Trophoblast cell (in vitro differentiated cells and primary cell): Measurements from ENCODE around the gene MAP3K1.

Source experiments
- DNase-seq, 2 donors: peaks; one replicate each; pipeline ENCODE4 v3.0.0-alpha.2; 2016
- H2AFZ ChIP-seq: 2 replicates; pipeline ENCODE4 v1.6.1; 2013; ENCODE audit warnings: low read length, moderate library complexity, mild to moderate bottlenecking; ENCODE audit not compliant: insufficient read depth, poor library complexity
- H2AK5ac ChIP-seq: 2 replicates; pipeline ENCODE4 v1.6.1; 2013; ENCODE audit warnings: mild to moderate bottlenecking, low read length
- H2BK120ac ChIP-seq: 2 replicates; pipeline ENCODE4 v1.6.1; 2013; ENCODE audit warnings: low read length, mild to moderate bottlenecking, moderate library complexity; ENCODE audit not compliant: insufficient read depth, poor library complexity
- H2BK12ac ChIP-seq: 2 replicates; pipeline ENCODE4 v1.6.1; 2013; ENCODE audit warnings: mild to moderate bottlenecking, low read length, moderate library complexity
- H2BK5ac ChIP-seq: 2 replicates; pipeline ENCODE4 v1.6.1; 2013; ENCODE audit warnings: low read length, low read depth, moderate library complexity, mild to moderate bottlenecking; ENCODE audit not compliant: poor library complexity
- H3K14ac ChIP-seq: 2 replicates; pipeline ENCODE4 v1.6.1; 2013; ENCODE audit warnings: mild to moderate bottlenecking, low read length
- H3K18ac ChIP-seq: 2 replicates; pipeline ENCODE4 v1.6.1; 2013; ENCODE audit warnings: mild to moderate bottlenecking, low read length
- H3K23ac ChIP-seq: 2 replicates; pipeline ENCODE4 v1.6.1; 2013; ENCODE audit warnings: low read length
- H3K27ac ChIP-seq: 2 replicates; pipeline ENCODE4 v1.5.1; 2013; ENCODE audit warnings: low read depth, mild to moderate bottlenecking, inconsistent platforms, low read length, moderate library complexity
- H3K27me3 ChIP-seq: 2 replicates; pipeline ENCODE4 v1.6.1; 2013; ENCODE audit warnings: inconsistent platforms, mild to moderate bottlenecking, low read length, moderate library complexity; ENCODE audit not compliant: insufficient read depth
- H3K36me3 ChIP-seq, 2 experiments: 1 replicate in 1 of 2; 2 replicates in 1 of 2; pipeline ENCODE4 v1.6.1; 2013; ENCODE audit warnings: low read length in 2 of 2, mild to moderate bottlenecking in 2 of 2, moderate library complexity in 1 of 2; ENCODE audit not compliant: insufficient read depth in 2 of 2, control insufficient read depth in 1 of 2
- H3K4ac ChIP-seq: 2 replicates; pipeline ENCODE4 v1.6.1; 2013; ENCODE audit warnings: low read depth, mild to moderate bottlenecking, low read length, moderate library complexity
- H3K4me1 ChIP-seq, 2 experiments: 1 replicate in 1 of 2; 2 replicates in 1 of 2; pipeline ENCODE4 v1.6.1; 2013; ENCODE audit warnings: low read length in 2 of 2, mild to moderate bottlenecking in 2 of 2, moderate library complexity in 1 of 2; ENCODE audit not compliant: insufficient read depth in 2 of 2, control insufficient read depth in 1 of 2
- H3K4me2 ChIP-seq: 2 replicates; pipeline ENCODE4 v1.6.1; 2013; ENCODE audit warnings: inconsistent platforms, mild to moderate bottlenecking, low read length, moderate library complexity
- H3K4me3 ChIP-seq: 2 replicates; pipeline ENCODE4 v1.5.1; 2013; ENCODE audit warnings: mild to moderate bottlenecking, low read depth, low read length, inconsistent platforms
- H3K79me1 ChIP-seq: one replicate; pipeline ENCODE4 v1.6.1; 2013; ENCODE audit warnings: low read length
- H3K79me2 ChIP-seq: 2 replicates; pipeline ENCODE4 v1.6.1; 2013; ENCODE audit warnings: low read length, mild to moderate bottlenecking; ENCODE audit not compliant: control insufficient read depth, insufficient read depth, poor library complexity
- H3K9ac ChIP-seq: 2 replicates; pipeline ENCODE4 v1.6.1; 2013; ENCODE audit warnings: mild to moderate bottlenecking, low read length
- H3K9me3 ChIP-seq: 2 replicates; pipeline ENCODE4 v1.6.1; 2013; ENCODE audit warnings: low read depth, mild to moderate bottlenecking, control low read depth, inconsistent platforms, low read length; ENCODE audit not compliant: insufficient read depth
- H4K12ac ChIP-seq: 2 replicates; pipeline ENCODE4 v1.6.1; 2013; ENCODE audit warnings: low read depth, mild to moderate bottlenecking, low read length, moderate library complexity
- H4K8ac ChIP-seq: 2 replicates; pipeline ENCODE4 v1.6.1; 2013; ENCODE audit warnings: low read depth, mild to moderate bottlenecking, low read length, moderate library complexity
- H4K91ac ChIP-seq: one replicate; pipeline ENCODE4 v1.6.1; 2013; ENCODE audit warnings: low read depth, mild to moderate bottlenecking, low read length, moderate library complexity
- WGBS: extraction: QIAGEN DNeasy Blood & Tissue Kit; methylation state at CpG from one replicate; pipeline ENCODE4 v1.1.7; 2013; ENCODE audit warnings: missing lambda C conversion rate; ENCODE audit not compliant: insufficient read length, insufficient coverage; ENCODE audit errors: extremely low coverage; 5-methylcytosine and 5-hydroxymethylcytosine counted together

Gene MAP3K1

DNA sequence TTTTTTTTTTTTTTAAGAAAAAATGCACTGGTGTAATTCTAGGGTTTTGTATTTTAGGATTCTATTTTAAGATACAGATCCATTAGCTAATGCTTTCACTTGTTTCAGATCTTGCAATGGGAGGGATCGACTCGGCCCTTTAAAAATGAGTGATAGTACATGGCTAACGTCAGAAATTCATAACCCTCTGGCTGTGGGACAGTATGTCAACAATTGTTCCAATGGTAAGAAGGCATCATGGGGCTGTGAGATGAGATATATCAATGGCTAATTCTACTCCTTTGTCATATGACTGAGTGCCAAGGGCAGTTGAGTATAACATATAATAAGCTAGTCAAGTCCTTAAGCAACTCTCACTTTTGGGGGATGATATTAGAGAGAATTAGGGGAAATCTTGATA lies 98.4 kb downstream of the MAP3K1 start:
- no CpG with 5 or more reads among the region's 3 CpGs for WGBS

DNA sequence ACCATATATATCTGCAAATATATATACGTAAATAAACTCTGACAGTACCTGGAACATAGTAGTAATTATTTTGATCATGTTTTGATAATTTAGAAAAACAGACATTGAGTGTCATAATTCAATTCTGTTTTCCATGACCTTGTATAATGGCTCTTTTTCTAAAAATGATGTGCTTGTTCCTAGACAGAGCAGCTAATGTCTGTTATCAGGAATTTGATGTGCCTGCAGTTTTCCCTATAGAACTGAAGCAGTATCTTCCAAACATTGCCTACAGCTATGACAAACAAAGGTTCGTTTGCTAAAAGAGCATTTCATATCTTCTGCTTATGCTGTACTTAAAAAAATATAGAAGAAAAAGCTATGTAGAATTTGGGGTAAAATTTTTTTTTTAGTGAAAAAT lies 99.3 kb downstream of the MAP3K1 start:
- Histone ChIP-seq H3K4me1 (peaks cover 0 to 3% of the 10 kb centered on the region in 2 experiments), H4K91ac (no peak overlapping the region), H4K8ac (no peak overlapping the region), H3K79me2 (no peaks in the 10 kb centered on the region), H3K4ac (no peak overlapping the region), H3K4me3 (no peak overlapping the region), H3K36me3 (peaks cover 0 to 6% of the 10 kb centered on the region in 2 experiments), H3K4me2 (no peak overlapping the region), H2AK5ac (no peak overlapping the region), H4K12ac (no peak overlapping the region), H2BK120ac (no peak overlapping the region), H3K18ac (no peak overlapping the region), H2AFZ (no peak overlapping the region), H3K23ac (no peak overlapping the region), H3K9me3 (no peaks in the 10 kb centered on the region), H3K27ac (no peak overlapping the region), H2BK5ac (no peak overlapping the region), H3K79me1 (peaks cover 4% of the 10 kb centered on the region), H3K27me3 (no peaks in the 10 kb centered on the region), H3K9ac (no peak overlapping the region), H2BK12ac (no peak overlapping the region), H3K14ac (no peak overlapping the region)
- no CpG with 5 or more reads among the region's 2 CpGs for WGBS
- DNase-seq = no peak

More for the DNA sequence above, 98.4 kb downstream of the MAP3K1 start:
- H3K4ac ChIP-seq = no peak overlapping the region
- H4K12ac ChIP-seq = no peak overlapping the region
- peaks cover 0 to 6% of the 10 kb centered on the region in 2 experiments for H3K36me3 ChIP-seq
- no peak overlapping the region for H3K9ac ChIP-seq
- H2AFZ ChIP-seq = no peak overlapping the region
- H3K27ac ChIP-seq = no peak overlapping the region
- H3K4me1 ChIP-seq = peaks cover 0 to 3% of the 10 kb centered on the region in 2 experiments
- no peak overlapping the region for H2AK5ac ChIP-seq
- H3K4me2 ChIP-seq = no peak overlapping the region
- DNase-seq = no peak
- peaks cover 12% of the 10 kb centered on the region for H3K79me1 ChIP-seq
- H3K23ac ChIP-seq = no peak overlapping the region
- H3K79me2 ChIP-seq = peaks cover 7% of the 10 kb centered on the region
- H3K14ac ChIP-seq = no peak overlapping the region
- H4K8ac ChIP-seq = no peak overlapping the region
- no peak overlapping the region for H3K18ac ChIP-seq
- no peaks in the 10 kb centered on the region for H3K27me3 ChIP-seq
- no peak overlapping the region for H3K4me3 ChIP-seq
- H2BK120ac ChIP-seq = no peak overlapping the region
- H3K9me3 ChIP-seq = no peaks in the 10 kb centered on the region
- no peak overlapping the region for H2BK12ac ChIP-seq
- no peak overlapping the region for H4K91ac ChIP-seq
- H2BK5ac ChIP-seq = no peak overlapping the region

DNA sequence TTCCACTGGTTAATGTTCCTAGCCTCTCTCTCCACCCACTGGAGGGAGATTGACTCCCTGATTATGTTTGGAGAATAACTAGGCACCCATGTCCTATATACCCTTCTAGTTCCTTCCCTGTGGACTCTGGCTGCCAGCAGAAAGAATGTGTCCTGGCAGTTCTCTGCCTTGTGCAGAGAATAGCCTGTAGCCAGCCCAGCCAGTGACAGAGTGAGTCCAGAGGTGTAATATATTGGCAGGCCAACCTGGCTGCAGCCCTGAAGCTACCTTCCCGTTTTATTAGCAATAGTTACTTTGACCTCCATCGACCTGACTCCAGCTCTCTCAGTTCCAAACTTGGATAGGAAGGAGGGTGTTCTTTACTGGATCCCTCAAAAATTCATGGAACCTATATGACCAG lies 102.2 kb downstream of the MAP3K1 start:
- no peak overlapping the region for H3K4me3 ChIP-seq
- no peak overlapping the region for H3K23ac ChIP-seq
- no CpG with 5 or more reads among the region's 2 CpGs for WGBS
- H2BK12ac ChIP-seq = no peak overlapping the region
- H3K18ac ChIP-seq = no peak overlapping the region
- H3K14ac ChIP-seq = no peak overlapping the region
- no peak overlapping the region for H4K12ac ChIP-seq
- H3K9ac ChIP-seq = no peak overlapping the region
- no peak overlapping the region for H2AK5ac ChIP-seq
- H3K4me2 ChIP-seq = no peak overlapping the region
- H3K4me1 ChIP-seq = no peaks in the 10 kb centered on the region
- no peaks in the 10 kb centered on the region for H3K79me2 ChIP-seq
- H2BK5ac ChIP-seq = no peak overlapping the region
- no peak for DNase-seq
- no peaks in the 10 kb centered on the region for H3K27me3 ChIP-seq
- H2BK120ac ChIP-seq = no peak overlapping the region
- H3K79me1 ChIP-seq = no peaks in the 10 kb centered on the region
- no peak overlapping the region for H2AFZ ChIP-seq
- H3K4ac ChIP-seq = no peak overlapping the region
- H4K91ac ChIP-seq = no peak overlapping the region
- H3K27ac ChIP-seq = no peak overlapping the region
- H3K36me3 ChIP-seq = peaks cover 0 to 9% of the 10 kb centered on the region in 2 experiments
- no peak overlapping the region for H4K8ac ChIP-seq
- H3K9me3 ChIP-seq = no peaks in the 10 kb centered on the region

DNA sequence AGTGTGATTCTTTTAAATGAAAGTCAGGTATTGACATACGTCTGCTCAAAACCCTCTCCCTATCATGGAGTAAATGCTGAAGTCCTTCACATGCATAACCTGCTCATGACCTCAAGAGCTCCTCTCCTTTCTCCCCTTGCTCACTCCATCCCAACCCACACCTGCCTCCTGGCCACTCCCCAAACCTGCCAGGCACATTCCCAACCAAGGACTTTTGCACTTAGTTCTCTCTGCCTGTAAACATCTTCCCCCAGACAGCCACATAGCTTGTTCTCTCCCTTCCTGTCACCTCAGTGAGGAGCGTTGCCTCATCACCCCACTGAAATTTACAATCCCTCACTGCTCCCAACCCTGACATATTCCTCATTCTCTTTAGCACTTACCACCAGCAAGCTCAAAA lies 102.7 kb downstream of the MAP3K1 start:
- no peak overlapping the region for H3K14ac ChIP-seq

More for the DNA sequence above, 102.7 kb downstream of the MAP3K1 start:
- Histone ChIP-seq H2BK5ac (no peak overlapping the region), H3K79me2 (no peaks in the 10 kb centered on the region), H3K4me3 (no peak overlapping the region), H3K9ac (no peak overlapping the region), H3K36me3 (peaks cover 3 to 14% of the 10 kb centered on the region in 2 experiments), H4K12ac (no peak overlapping the region), H3K4me2 (no peak overlapping the region), H3K27ac (no peak overlapping the region), H3K23ac (no peak overlapping the region), H2AK5ac (no peak overlapping the region), H2BK12ac (no peak overlapping the region), H3K4me1 (no peaks in the 10 kb centered on the region), H3K4ac (no peak overlapping the region), H3K9me3 (peaks cover 2% of the 10 kb centered on the region), H4K8ac (no peak overlapping the region), H2BK120ac (no peak overlapping the region), H3K79me1 (no peaks in the 10 kb centered on the region), H4K91ac (no peak overlapping the region), H2AFZ (no peak overlapping the region), H3K18ac (no peak overlapping the region), H3K27me3 (no peaks in the 10 kb centered on the region)
- DNase-seq = no peak
- WGBS = no CpG with 5 or more reads among the region's 2 CpGs
